IMR-90 (cell line): ENCODE measurements around the gene PAAF1.

ENCODE experiments used
- BHLHE40 ChIP-seq: fragments of 150-350 bp; IDR thresholded peaks from 2 replicates; pipeline ENCODE4 v1.6.1; 2016; ENCODE audit warnings: mild to moderate bottlenecking, low read depth, low read length
- CTCF ChIP-seq: conservative IDR thresholded peaks from 2 replicates; pipeline ENCODE4 v1.5.1; 2012; ENCODE audit warnings: mild to moderate bottlenecking, low read depth, low read length, improper control_type of control experiment
- FOS ChIP-seq: fragments of 150-350 bp; IDR thresholded peaks from 2 replicates; pipeline ENCODE4 v1.6.1; 2016; ENCODE audit warnings: low read depth, low read length

GRCh38 chr11:73921180-73921579 is 44.4 kb downstream of the PAAF1 start:
- TF ChIP-seq CTCF, result no peak
- TF ChIP-seq FOS, result no peak
- no peak for TF ChIP-seq BHLHE40
